ENCODE results near the gene ZNF521.

The ZNF521 gene

GRCh38 chr18:25348386-25349130 is 3.4 kb downstream of the ZNF521 start:
- Mint-ChIP-seq H3K27ac (no peak overlapping the region), H3K27me3 (peaks cover 72% of the 10 kb centered on the region), H3K4me3 (no peak overlapping the region)

DNA sequence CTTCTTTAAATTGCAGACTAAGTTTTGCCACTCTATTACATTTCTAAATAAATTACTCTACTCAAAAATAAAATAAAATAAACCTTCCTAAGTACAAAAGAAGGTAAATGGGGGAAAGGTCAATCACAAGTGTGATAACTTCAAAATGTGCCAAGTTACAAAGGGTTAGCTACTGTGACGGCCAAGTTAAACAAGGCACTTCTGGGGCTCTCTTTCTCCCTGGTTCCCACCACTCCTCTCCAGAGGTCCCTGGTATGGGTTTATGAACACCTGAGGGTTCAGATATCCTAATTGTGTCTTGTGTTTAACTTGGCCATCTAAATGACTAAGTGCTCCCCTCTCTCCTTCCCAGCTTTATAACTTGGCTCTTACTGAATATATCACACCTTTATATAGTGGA is 5.4 kb downstream of the ZNF521 start:
- no peaks in the 10 kb centered on the region for H3K9me3 Mint-ChIP-seq
- peaks cover 13% of the 10 kb centered on the region for H3K4me1 Mint-ChIP-seq
- no peak overlapping the region for H3K27ac Mint-ChIP-seq
- peaks cover 62% of the 10 kb centered on the region for H3K27me3 Mint-ChIP-seq
- no peak for ATAC-seq
- H3K36me3 Mint-ChIP-seq = peaks cover 6% of the 10 kb centered on the region
- no peak overlapping the region for H3K4me3 Mint-ChIP-seq

More at GRCh38 chr18:25348386-25349130, 3.4 kb downstream of the ZNF521 start:
- Mint-ChIP-seq H3K9me3 (no peaks in the 10 kb centered on the region), H3K4me1 (peaks cover 13% of the 10 kb centered on the region), H3K36me3 (peaks cover 6% of the 10 kb centered on the region)
- no peak for ATAC-seq

- Mint-ChIP-seq H3K4me3 (no peak overlapping the region), H3K36me3 (no peaks in the 10 kb centered on the region), H3K9me3 (no peaks in the 10 kb centered on the region), H3K4me1 (peaks cover 1% of the 10 kb centered on the region), H3K27ac (no peak overlapping the region), H3K27me3 (peaks cover 49% of the 10 kb centered on the region)
- ATAC-seq = no peak
Observed at GRCh38 chr18:25345081-25345866, 6.7 kb downstream of the ZNF521 start.

DNA sequence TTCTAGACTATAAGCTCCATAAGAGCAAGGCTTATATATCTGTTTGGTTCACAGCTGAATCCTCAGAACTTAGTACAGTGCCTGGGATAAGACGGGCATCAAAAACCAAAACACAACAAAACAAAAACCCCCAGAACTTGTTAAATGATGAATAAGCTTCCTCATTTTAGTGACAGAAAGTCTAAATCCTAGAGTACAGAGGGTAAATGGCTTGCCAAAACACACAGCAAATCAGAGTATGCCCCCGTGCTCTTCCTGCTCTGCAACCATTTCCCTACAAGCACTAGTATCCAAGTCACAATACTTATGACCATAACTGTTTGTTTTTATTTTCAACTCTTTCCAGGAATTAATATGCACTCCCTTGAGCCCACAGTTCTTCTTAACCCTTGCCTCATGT is 10.1 kb downstream of the ZNF521 start:
- H3K4me3 Mint-ChIP-seq = no peak overlapping the region
- no peaks in the 10 kb centered on the region for H3K4me1 Mint-ChIP-seq
- H3K27me3 Mint-ChIP-seq = peaks cover 27% of the 10 kb centered on the region
- H3K27ac Mint-ChIP-seq = no peak overlapping the region
- H3K9me3 Mint-ChIP-seq = no peaks in the 10 kb centered on the region
- no peaks in the 10 kb centered on the region for H3K36me3 Mint-ChIP-seq
- no peak for ATAC-seq

DNA sequence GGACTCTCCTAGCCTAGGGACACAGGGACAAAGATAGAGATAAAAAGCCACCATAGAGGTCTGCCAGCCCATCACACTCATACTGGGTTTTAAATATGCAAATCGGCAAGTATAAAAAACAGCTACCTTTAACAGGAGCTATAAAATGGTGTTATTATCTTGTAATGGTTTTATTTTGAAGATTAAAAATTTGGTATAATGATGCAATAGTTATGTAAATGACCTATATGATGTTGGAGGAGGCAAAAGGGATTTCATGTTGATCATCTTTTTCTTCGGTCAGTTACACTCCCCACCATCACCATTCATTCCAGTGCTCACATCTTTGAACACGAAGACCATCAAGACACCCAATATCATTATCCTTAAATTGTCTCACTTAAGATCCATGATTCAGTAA is 11.2 kb downstream of the ZNF521 start:
- Mint-ChIP-seq H3K27me3 (peaks cover 19% of the 10 kb centered on the region), H3K27ac (no peak overlapping the region), H3K9me3 (no peaks in the 10 kb centered on the region), H3K36me3 (no peaks in the 10 kb centered on the region), H3K4me1 (no peaks in the 10 kb centered on the region), H3K4me3 (no peak overlapping the region)
- ATAC-seq = no peak

- H3K9me3 Mint-ChIP-seq = no peaks in the 10 kb centered on the region
Observed at GRCh38 chr18:25335676-25336075, 16.3 kb downstream of the ZNF521 start.

GRCh38 chr18:25335062-25335461 is 16.9 kb downstream of the ZNF521 start:
- Mint-ChIP-seq H3K27ac (no peak overlapping the region), H3K4me1 (no peaks in the 10 kb centered on the region), H3K36me3 (no peaks in the 10 kb centered on the region), H3K4me3 (no peak overlapping the region), H3K27me3 (peaks cover 18% of the 10 kb centered on the region), H3K9me3 (no peaks in the 10 kb centered on the region)
- no peak for ATAC-seq

More at GRCh38 chr18:25335676-25336075, 16.3 kb downstream of the ZNF521 start:
- Mint-ChIP-seq H3K4me3 (no peak overlapping the region), H3K36me3 (no peaks in the 10 kb centered on the region), H3K4me1 (no peaks in the 10 kb centered on the region), H3K27me3 (peaks cover 18% of the 10 kb centered on the region), H3K27ac (no peak overlapping the region)
- ATAC-seq = no peak

GRCh38 chr18:25334588-25334987 is 17.4 kb downstream of the ZNF521 start:
- H3K27ac Mint-ChIP-seq = no peak overlapping the region
- H3K27me3 Mint-ChIP-seq = peaks cover 16% of the 10 kb centered on the region
- no peak for ATAC-seq
- H3K36me3 Mint-ChIP-seq = no peaks in the 10 kb centered on the region
- no peaks in the 10 kb centered on the region for H3K9me3 Mint-ChIP-seq
- H3K4me1 Mint-ChIP-seq = no peaks in the 10 kb centered on the region
- no peak overlapping the region for H3K4me3 Mint-ChIP-seq

- H3K9me3 Mint-ChIP-seq = peaks cover 3% of the 10 kb centered on the region
- H3K4me1 Mint-ChIP-seq = no peaks in the 10 kb centered on the region
- peaks cover 9% of the 10 kb centered on the region for H3K27me3 Mint-ChIP-seq
- H3K4me3 Mint-ChIP-seq = no peak overlapping the region
- H3K27ac Mint-ChIP-seq = no peak overlapping the region
- no peaks in the 10 kb centered on the region for H3K36me3 Mint-ChIP-seq
- no peak for ATAC-seq
Observed at GRCh38 chr18:25332002-25332401, 20.0 kb downstream of the ZNF521 start.

- Mint-ChIP-seq H3K27me3 (no peaks in the 10 kb centered on the region), H3K4me1 (no peaks in the 10 kb centered on the region), H3K9me3 (peaks cover 3% of the 10 kb centered on the region), H3K27ac (no peak overlapping the region), H3K4me3 (no peak overlapping the region), H3K36me3 (no peaks in the 10 kb centered on the region)
- no peak for ATAC-seq
Observed at GRCh38 chr18:25329783-25330182, 22.2 kb downstream of the ZNF521 start.

DNA sequence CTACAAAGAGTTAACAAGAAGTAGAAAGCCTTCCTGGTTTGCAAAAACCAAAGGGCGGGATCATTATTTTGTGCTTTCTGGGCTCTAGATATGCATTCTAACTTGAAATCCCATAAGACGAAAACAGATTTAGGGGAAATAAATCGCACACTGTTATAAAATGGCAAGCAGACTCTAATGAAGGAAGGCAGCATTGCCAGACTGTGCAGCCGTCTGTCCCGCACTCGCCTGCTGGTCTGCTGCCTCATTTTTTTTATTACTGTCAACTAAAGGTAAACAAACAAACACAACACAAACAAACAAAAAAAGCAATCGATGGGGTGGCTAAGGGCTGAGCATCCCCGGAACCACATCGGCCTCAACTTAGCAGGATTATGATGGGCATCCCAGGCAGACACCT is 24.4 kb downstream of the ZNF521 start:
- ATAC-seq = no peak
- H3K27ac Mint-ChIP-seq = no peak overlapping the region

GRCh38 chr18:25326361-25326952 is 25.5 kb downstream of the ZNF521 start:
- no peaks in the 10 kb centered on the region for H3K36me3 Mint-ChIP-seq
- no peak overlapping the region for H3K27ac Mint-ChIP-seq
- peaks cover 10% of the 10 kb centered on the region for H3K27me3 Mint-ChIP-seq
- H3K4me1 Mint-ChIP-seq = no peaks in the 10 kb centered on the region
- no peak for ATAC-seq
- no peak overlapping the region for H3K4me3 Mint-ChIP-seq
- H3K9me3 Mint-ChIP-seq = peaks cover 6% of the 10 kb centered on the region

More for the DNA sequence above, 24.4 kb downstream of the ZNF521 start:
- H3K9me3 Mint-ChIP-seq = peaks cover 6% of the 10 kb centered on the region
- H3K36me3 Mint-ChIP-seq = no peaks in the 10 kb centered on the region
- H3K4me3 Mint-ChIP-seq = no peak overlapping the region
- H3K4me1 Mint-ChIP-seq = no peaks in the 10 kb centered on the region
- H3K27me3 Mint-ChIP-seq = peaks cover 10% of the 10 kb centered on the region

DNA sequence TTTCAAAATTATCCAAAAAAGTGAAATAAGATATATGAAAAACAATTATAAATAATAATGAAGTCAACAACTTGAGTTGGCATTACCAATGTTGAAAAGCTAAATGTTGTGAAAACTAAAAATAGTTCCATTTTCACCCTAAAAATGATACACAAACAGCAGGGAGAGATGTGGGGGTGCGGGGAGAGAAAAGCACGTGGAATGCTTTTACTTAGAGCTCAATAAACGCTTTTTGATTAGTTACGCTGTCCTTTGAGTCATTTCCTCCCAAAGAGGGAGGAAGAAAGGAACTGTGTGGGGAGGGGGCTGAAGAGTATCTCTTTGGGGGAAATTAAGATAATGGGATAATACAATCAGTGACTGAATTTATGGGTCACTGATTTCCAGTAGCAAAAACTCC is 29.2 kb downstream of the ZNF521 start:
- Mint-ChIP-seq H3K27me3 (peaks cover 10% of the 10 kb centered on the region), H3K9me3 (peaks cover 3% of the 10 kb centered on the region), H3K36me3 (no peaks in the 10 kb centered on the region), H3K4me1 (no peaks in the 10 kb centered on the region), H3K27ac (no peak overlapping the region), H3K4me3 (no peak overlapping the region)
- ATAC-seq = no peak

- ATAC-seq = no peak
Observed at GRCh38 chr18:25316381-25317018, 35.5 kb downstream of the ZNF521 start.

DNA sequence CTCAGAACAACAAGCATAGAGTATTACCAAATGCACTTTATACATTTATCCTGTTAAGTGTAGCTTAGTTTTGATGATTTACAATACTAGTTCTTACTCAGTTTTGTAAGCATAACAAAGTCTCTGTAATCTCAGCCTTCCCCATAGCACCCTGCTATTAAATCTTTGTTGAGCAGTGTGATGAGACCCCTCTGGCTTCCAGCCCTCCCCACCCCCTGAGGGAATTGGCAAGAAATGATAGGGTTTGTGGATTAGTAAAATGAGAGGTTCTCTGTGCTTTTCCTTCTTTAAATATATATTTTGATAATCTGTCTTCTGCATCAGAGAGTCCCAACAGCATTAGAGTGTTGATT is 37.2 kb downstream of the ZNF521 start:
- no peak overlapping the region for H3K27ac Mint-ChIP-seq
- H3K9me3 Mint-ChIP-seq = no peaks in the 10 kb centered on the region
- no peaks in the 10 kb centered on the region for H3K36me3 Mint-ChIP-seq
- H3K4me1 Mint-ChIP-seq = no peaks in the 10 kb centered on the region
- ATAC-seq = no peak
- H3K4me3 Mint-ChIP-seq = no peak overlapping the region
- H3K27me3 Mint-ChIP-seq = peaks cover 9% of the 10 kb centered on the region

More at GRCh38 chr18:25316381-25317018, 35.5 kb downstream of the ZNF521 start:
- Mint-ChIP-seq H3K27ac (no peak overlapping the region), H3K9me3 (no peaks in the 10 kb centered on the region), H3K4me1 (no peaks in the 10 kb centered on the region), H3K36me3 (no peaks in the 10 kb centered on the region), H3K4me3 (no peak overlapping the region), H3K27me3 (peaks cover 9% of the 10 kb centered on the region)

Data from stimulated activated memory B cell treated with anti-CD40 and anti-IgM and Interleukin-4, amounts not matched to agents 10 μg/mL and 1 μg/mL and 100 μg/mL, for 72 hours (primary cell).